Suprapubic skin (tissue), 4 donors: Measurements from ENCODE around the gene SUGCT. TPM values are rescaled to one million over a fixed set of nuclear protein-coding genes. Genes with fewer than 3 reads are reported as not detected.
A peak's percentile ranks its signal among the peaks of the same experiment; 100 is the strongest.
"Not testable (repeated sequence)": the region's sequence is repeated elsewhere in the genome, so short reads cannot be mapped to it uniquely, and the experiment has no call there.

Experiments
- DNase-seq, 2 donors: peaks; one replicate each; pipeline ENCODE4 v3.0.0-alpha.2; 2019; ENCODE audit warnings: low spot score in 2 of 2
- H3K27ac ChIP-seq: fragments of 200-600 bp; sonication (generic); one replicate; pipeline ENCODE4 v1.5.1; 2019
- H3K27me3 ChIP-seq: fragments of 200-600 bp; sonication (generic); one replicate; pipeline ENCODE4 v1.5.1; 2019
- H3K36me3 ChIP-seq: fragments of 200-600 bp; sonication (generic); one replicate; pipeline ENCODE4 v1.5.1; 2019
- H3K4me1 ChIP-seq: fragments of 200-600 bp; sonication (generic); one replicate; pipeline ENCODE4 v1.5.1; 2019
- H3K4me3 ChIP-seq: fragments of 200-600 bp; sonication (generic); one replicate; pipeline ENCODE4 v1.5.1; 2019; ENCODE audit warnings: mild to moderate bottlenecking
- H3K9me3 ChIP-seq: fragments of 200-600 bp; sonication (generic); one replicate; pipeline ENCODE4 v1.5.1; 2019
- CTCF ChIP-seq, 2 donors: fragments of 200-600 bp in 1 of 2; fragments of 450-650 bp in 1 of 2; sonication (generic) in 1 of 2; IDR thresholded peaks; one replicate each; pipeline ENCODE4 v1.5.1; 2016 to 2019; ENCODE audit warnings: antibody characterized with exemption in 2 of 2, mild to moderate bottlenecking in 1 of 2, moderate library complexity in 1 of 2
- EP300 ChIP-seq: sonication (generic); formaldehyde crosslinking; IDR thresholded peaks from one replicate; pipeline ENCODE4 v1.6.1; 2017; ENCODE audit warnings: antibody characterized with exemption
- POLR2A ChIP-seq, 2 donors: fragments of 450-650 bp; IDR thresholded peaks; one replicate each; pipeline ENCODE4 v1.6.1; 2017; ENCODE audit warnings: antibody characterized with exemption in 2 of 2, mild to moderate bottlenecking in 2 of 2, moderate library complexity in 2 of 2
- POLR2AphosphoS5 ChIP-seq, 3 donors: sonication (generic); formaldehyde crosslinking; IDR thresholded peaks; one replicate each; pipeline ENCODE4 v1.6.1; 2017; ENCODE audit warnings: antibody characterized with exemption in 3 of 3
- WGBS: methylation state at CpG from one replicate; pipeline ENCODE4 v1.1.5; 2018; 5-methylcytosine and 5-hydroxymethylcytosine counted together
- total RNA-seq, 4 donors: library from RNA; depleted of rRNA; stranded (reverse); fragments of >200 nt; gene quantifications; one replicate each; pipeline ENCODE4 v1.1.0, GENCODE V29; 2016

SUGCT gene
- total RNA-seq, 4 donors from 2014 or later, result 0.73 to 2.2 (median 0.98) TPM; not detected in 1

- no peak overlapping the region for H3K27ac ChIP-seq
- TF ChIP-seq CTCF (IDR thresholded peaks at IDR 0.05) (no peak), POLR2AphosphoS5 (IDR thresholded peaks at IDR 0.05) (no peak)
- H3K27me3 ChIP-seq, result no peaks in the 10 kb centered on the region
- H3K4me1 ChIP-seq, result no peaks in the 10 kb centered on the region
- WGBS, result 89% methylated on average over 1 of the region's 1 CpG
- no peaks in the 10 kb centered on the region for H3K36me3 ChIP-seq
- DNase-seq, result no peak
- no peak overlapping the region for H3K4me3 ChIP-seq
- no peaks in the 10 kb centered on the region for H3K9me3 ChIP-seq
Measured at GRCh38 chr7:40649247-40649646, 514.4 kb downstream of the SUGCT start.

DNA sequence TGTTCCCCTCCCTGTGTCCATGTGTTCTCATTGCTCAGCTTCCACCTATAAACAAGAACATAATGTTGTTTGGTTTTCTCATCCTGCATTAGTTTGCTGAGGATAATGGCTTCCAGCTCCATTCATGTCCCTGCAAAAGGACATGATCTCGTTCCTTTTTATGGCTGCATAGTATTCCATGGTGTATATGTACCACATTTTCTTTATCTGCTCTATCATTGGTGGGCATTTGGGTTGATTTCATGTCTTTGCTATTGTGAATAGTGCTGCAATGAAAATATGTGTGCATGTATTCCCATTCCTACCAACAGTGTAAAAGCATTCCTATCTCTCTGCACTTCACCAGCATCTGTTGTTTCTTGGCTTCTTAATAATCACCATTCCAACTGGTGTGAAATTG, 516.1 kb downstream of the SUGCT start:
- H3K27ac ChIP-seq, H3K27me3 ChIP-seq, H3K36me3 ChIP-seq, H3K9me3 ChIP-seq, H3K4me3 ChIP-seq, H3K4me1 ChIP-seq, DNase-seq: not testable (repeated sequence)
- WGBS, result 96% methylated on average over 1 of the region's 1 CpG

DNA sequence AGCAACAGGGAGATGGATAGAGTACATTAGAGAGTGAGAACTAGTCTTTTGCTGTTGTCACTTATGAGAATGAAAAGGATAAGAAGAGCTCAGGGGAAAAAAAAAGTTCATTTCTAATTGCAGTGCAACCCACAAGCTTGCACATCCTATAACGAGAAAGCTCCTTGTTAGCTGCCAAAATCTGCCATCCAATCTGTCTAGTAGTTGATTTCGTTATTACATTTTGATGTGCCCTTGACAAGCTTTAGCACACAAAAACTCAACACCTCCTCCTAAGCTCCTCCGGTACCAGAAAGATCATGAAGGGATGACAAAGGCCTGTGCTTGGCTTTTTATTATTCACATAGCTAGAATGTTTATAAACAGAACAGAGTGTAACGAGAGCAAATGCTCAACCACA, 519.4 kb downstream of the SUGCT start:
- H3K27ac ChIP-seq, result no peak overlapping the region
- no peaks in the 10 kb centered on the region for H3K27me3 ChIP-seq
- TF ChIP-seq EP300, result no peak
- TF ChIP-seq POLR2A (IDR thresholded peaks at IDR 0.05), result no peak
- TF ChIP-seq CTCF (IDR thresholded peaks at IDR 0.05), result no peak
- TF ChIP-seq POLR2AphosphoS5 (IDR thresholded peaks at IDR 0.05), result no peak
- DNase-seq, result no peak
- H3K36me3 ChIP-seq, result no peaks in the 10 kb centered on the region
- peaks cover 3% of the 10 kb centered on the region for H3K4me1 ChIP-seq
- H3K9me3 ChIP-seq, result no peaks in the 10 kb centered on the region
- H3K4me3 ChIP-seq, result no peak overlapping the region
- WGBS, result 87% methylated on average over 4 of the region's 4 CpGs

DNA sequence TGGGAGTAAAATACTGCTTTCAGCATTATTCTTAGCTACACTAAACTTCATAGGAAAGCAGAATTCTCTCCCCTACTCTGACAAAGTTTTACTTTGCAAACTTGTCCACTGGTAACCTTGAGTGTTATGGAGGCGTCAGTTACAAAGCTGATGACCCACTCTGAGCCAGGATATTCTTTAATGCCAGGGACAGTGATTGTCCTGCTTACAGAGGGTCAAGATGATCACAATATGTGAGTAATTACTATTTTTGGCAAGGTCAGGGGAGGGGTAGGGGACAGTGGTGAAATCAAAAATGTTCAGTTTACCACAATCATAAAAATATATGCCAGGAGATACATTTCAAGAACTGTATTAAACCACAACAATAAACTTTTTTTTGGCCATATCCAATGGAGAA, 520.6 kb downstream of the SUGCT start:
- Histone ChIP-seq H3K27ac (no peak overlapping the region), H3K9me3 (no peaks in the 10 kb centered on the region), H3K4me3 (no peak overlapping the region), H3K36me3 (no peaks in the 10 kb centered on the region), H3K4me1 (peaks cover 6% of the 10 kb centered on the region), H3K27me3 (no peaks in the 10 kb centered on the region)
- WGBS, result 92% methylated on average over 1 of the region's 1 CpG
- DNase-seq, result no peak
- TF ChIP-seq POLR2A (IDR thresholded peaks at IDR 0.05) (no peak), EP300 (no peak), CTCF (IDR thresholded peaks at IDR 0.05) (no peak), POLR2AphosphoS5 (IDR thresholded peaks at IDR 0.05) (no peak)

GRCh38 chr7:40656349-40656748, 521.5 kb downstream of the SUGCT start:
- Histone ChIP-seq H3K4me3 (no peak overlapping the region), H3K36me3 (no peaks in the 10 kb centered on the region), H3K9me3 (no peaks in the 10 kb centered on the region), H3K27me3 (no peaks in the 10 kb centered on the region), H3K4me1 (peaks cover 6% of the 10 kb centered on the region), H3K27ac (no peak overlapping the region)
- WGBS, result 72% methylated on average over 2 of the region's 2 CpGs
- no peak for TF ChIP-seq EP300
- no peak for TF ChIP-seq POLR2AphosphoS5 (IDR thresholded peaks at IDR 0.05)
- TF ChIP-seq CTCF (IDR thresholded peaks at IDR 0.05), result no peak
- TF ChIP-seq POLR2A (IDR thresholded peaks at IDR 0.05), result no peak
- no peak for DNase-seq

- TF ChIP-seq POLR2AphosphoS5 (IDR thresholded peaks at IDR 0.05), result no peak
- no peak for TF ChIP-seq CTCF (IDR thresholded peaks at IDR 0.05)
- no peak for TF ChIP-seq POLR2A (IDR thresholded peaks at IDR 0.05)
- TF ChIP-seq EP300, result no peak
- 36% methylated on average over 2 of the region's 2 CpGs for WGBS
- Histone ChIP-seq H3K36me3 (no peaks in the 10 kb centered on the region), H3K9me3 (no peaks in the 10 kb centered on the region), H3K27me3 (no peaks in the 10 kb centered on the region), H3K4me3 (no peak overlapping the region), H3K4me1 (peaks cover 6% of the 10 kb centered on the region), H3K27ac (peak overlapping the region; percentile 48)
- no peak for DNase-seq
Measured at GRCh38 chr7:40658729-40659128, 523.9 kb downstream of the SUGCT start.
